RWPE2 (cell line): ENCODE measurements around the gene RFTN1.

ENCODE experiments used
- ATAC-seq: fragments of 200-7000 bp; cut with Tn5 transposase; 3 replicates; pipeline ENCODE4 v1.9.1; 2021; ENCODE audit warnings: low read depth
- DNase-seq: peaks from one replicate; pipeline ENCODE4 v3.0.0-alpha.2; 2020; ENCODE audit warnings: low spot score
- H3K27ac ChIP-seq: fragments of 450-650 bp; 2 replicates; pipeline ENCODE4 v1.5.1; 2017; ENCODE audit warnings: mild to moderate bottlenecking; ENCODE audit not compliant: poor library complexity, severe bottlenecking
- H3K27me3 ChIP-seq: fragments of 250-450 bp; sonication (Bioruptor Pico); 2 replicates; pipeline ENCODE4 v1.5.1; 2021; ENCODE audit warnings: mild to moderate bottlenecking, moderate library complexity; ENCODE audit not compliant: insufficient read depth, poor library complexity, severe bottlenecking
- H3K36me3 ChIP-seq: fragments of 250-450 bp; sonication (Bioruptor Pico); 2 replicates; pipeline ENCODE4 v1.5.1; 2020; ENCODE audit warnings: low read depth, mild to moderate bottlenecking, moderate library complexity
- H3K4me1 ChIP-seq: fragments of 250-450 bp; sonication (Bioruptor Pico); 2 replicates; pipeline ENCODE4 v1.5.1; 2021; ENCODE audit warnings: mild to moderate bottlenecking, moderate library complexity; ENCODE audit not compliant: insufficient read depth, poor library complexity, severe bottlenecking
- H3K4me3 ChIP-seq: fragments of 250-450 bp; sonication (Bioruptor Pico); 2 replicates; pipeline ENCODE4 v1.5.1; 2021; ENCODE audit warnings: mild to moderate bottlenecking, moderate library complexity; ENCODE audit not compliant: severe bottlenecking
- H3K9me3 ChIP-seq: fragments of 250-450 bp; sonication (Bioruptor Pico); 2 replicates; pipeline ENCODE4 v1.5.1; 2021; ENCODE audit warnings: mild to moderate bottlenecking, moderate library complexity; ENCODE audit not compliant: severe bottlenecking
- TF ChIP-seq, protein P1 (sequence below): fragments of 450-650 bp; IDR thresholded peaks from one replicate; pipeline ENCODE4 v1.5.1; 2017; ENCODE audit warnings: mild to moderate bottlenecking, moderate library complexity; ENCODE audit not compliant: poor library complexity, severe bottlenecking

RFTN1 gene

DNA sequence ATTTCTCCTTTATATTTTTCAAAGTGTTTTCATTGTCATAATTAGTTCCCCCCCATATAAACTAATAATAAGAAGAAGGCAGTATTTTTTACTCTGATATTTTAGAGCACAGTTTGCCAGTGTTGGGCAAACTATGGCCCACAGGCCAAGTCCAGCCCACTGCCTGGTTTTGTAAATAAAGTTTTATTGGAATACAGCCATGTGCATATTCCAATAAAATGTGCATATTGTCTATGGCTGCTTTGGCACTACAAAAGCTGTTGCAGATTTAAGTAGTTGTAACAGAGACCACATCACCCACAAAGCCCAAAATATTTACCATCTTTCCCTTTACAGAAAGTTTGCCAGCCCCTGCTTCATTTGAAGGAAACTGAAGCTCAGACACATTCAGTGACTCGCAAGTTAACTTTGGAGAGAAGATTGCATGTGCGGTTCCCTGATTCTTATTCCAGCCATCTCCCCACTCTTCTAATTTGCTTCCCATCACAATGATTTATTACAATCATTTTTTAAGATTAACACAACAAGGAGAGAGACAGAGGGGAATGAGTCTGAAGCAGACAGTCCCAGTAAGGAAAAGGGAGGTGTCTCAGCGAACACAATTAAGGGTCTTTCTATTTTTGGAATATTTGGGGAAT is 48.9 kb downstream of the RFTN1 start:
- TF ChIP-seq, protein P1, sequence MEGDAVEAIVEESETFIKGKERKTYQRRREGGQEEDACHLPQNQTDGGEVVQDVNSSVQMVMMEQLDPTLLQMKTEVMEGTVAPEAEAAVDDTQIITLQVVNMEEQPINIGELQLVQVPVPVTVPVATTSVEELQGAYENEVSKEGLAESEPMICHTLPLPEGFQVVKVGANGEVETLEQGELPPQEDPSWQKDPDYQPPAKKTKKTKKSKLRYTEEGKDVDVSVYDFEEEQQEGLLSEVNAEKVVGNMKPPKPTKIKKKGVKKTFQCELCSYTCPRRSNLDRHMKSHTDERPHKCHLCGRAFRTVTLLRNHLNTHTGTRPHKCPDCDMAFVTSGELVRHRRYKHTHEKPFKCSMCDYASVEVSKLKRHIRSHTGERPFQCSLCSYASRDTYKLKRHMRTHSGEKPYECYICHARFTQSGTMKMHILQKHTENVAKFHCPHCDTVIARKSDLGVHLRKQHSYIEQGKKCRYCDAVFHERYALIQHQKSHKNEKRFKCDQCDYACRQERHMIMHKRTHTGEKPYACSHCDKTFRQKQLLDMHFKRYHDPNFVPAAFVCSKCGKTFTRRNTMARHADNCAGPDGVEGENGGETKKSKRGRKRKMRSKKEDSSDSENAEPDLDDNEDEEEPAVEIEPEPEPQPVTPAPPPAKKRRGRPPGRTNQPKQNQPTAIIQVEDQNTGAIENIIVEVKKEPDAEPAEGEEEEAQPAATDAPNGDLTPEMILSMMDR: no peak
- no peak overlapping the region for H3K27ac ChIP-seq
- H3K4me1 ChIP-seq: no peaks in the 10 kb centered on the region
- H3K9me3 ChIP-seq: no peaks in the 10 kb centered on the region
- H3K27me3 ChIP-seq: no peaks in the 10 kb centered on the region
- DNase-seq (no peak), ATAC-seq (no peak)
- no peak overlapping the region for H3K4me3 ChIP-seq
- H3K36me3 ChIP-seq: no peaks in the 10 kb centered on the region

DNA sequence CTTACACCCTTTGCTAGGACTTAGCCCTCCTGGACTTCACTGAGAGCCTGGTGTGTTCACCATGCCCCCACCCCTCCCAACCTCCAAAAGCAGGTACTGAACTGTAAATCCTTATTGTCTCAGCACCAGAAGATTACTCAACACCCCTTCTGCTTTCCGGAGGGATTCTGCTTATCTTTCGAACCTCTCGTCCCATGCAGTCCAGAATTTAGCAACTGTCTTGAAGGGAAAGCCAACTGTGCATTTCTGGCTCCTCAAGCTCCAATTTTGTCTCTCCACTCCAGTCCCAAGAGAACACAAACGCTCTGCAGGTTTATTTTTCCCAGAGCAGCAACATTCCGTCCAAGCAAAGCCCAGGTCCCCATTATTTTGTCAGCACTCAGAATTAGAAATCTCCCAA is 49.6 kb downstream of the RFTN1 start:
- H3K4me1 ChIP-seq: no peaks in the 10 kb centered on the region
- DNase-seq (no peak), ATAC-seq (no peak)
- H3K27me3 ChIP-seq: no peaks in the 10 kb centered on the region
- no peak overlapping the region for H3K4me3 ChIP-seq
- no peak overlapping the region for H3K27ac ChIP-seq
- TF ChIP-seq, protein P1: no peak
- H3K36me3 ChIP-seq: no peaks in the 10 kb centered on the region
- no peaks in the 10 kb centered on the region for H3K9me3 ChIP-seq

DNA sequence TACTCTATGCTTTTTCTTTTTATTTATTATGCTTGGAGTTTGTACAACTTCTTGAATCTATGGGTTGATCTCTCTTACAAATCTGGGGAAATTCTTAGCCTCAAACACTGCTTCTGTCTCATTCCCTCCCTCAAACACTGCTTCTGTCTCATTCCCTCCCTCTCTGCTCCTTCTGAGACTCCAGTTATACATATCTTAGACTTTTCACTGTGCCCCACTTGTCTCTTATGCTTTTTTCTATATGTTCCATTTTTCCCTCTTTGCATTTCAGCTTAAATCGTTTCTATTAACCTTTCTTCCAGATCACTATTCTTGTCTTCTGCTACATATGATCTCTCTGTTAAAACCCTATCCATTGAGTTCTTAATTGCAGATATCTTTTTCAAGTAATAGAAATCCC is 50.4 kb downstream of the RFTN1 start:
- TF ChIP-seq, protein P1: no peak
- no peak for ATAC-seq
- Histone ChIP-seq H3K4me1 (no peaks in the 10 kb centered on the region), H3K27ac (no peak overlapping the region), H3K9me3 (no peaks in the 10 kb centered on the region), H3K27me3 (no peaks in the 10 kb centered on the region), H3K4me3 (no peak overlapping the region), H3K36me3 (no peaks in the 10 kb centered on the region)
- DNase-seq: no peak

DNA sequence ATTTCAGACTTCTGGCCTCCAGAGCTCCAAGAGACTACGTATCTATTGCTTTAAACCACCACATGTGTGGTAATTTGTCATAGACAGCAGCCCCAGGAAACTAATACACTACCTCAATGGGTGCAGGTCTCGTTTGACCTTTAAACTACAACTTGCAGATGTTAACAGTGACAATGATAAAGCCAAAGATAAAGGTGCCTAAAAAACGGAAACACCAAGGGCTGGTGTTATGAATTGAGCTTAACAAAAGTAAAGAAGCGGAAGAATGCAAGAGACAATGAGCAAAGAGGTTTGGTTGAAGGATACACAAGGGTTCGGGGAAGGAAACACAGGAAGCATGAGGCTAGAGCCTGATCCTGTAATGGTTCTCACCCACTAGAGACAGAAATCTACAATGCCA is 50.8 kb downstream of the RFTN1 start:
- no peaks in the 10 kb centered on the region for H3K36me3 ChIP-seq
- no peak for DNase-seq
- H3K27me3 ChIP-seq: no peaks in the 10 kb centered on the region
- H3K27ac ChIP-seq: no peak overlapping the region
- no peaks in the 10 kb centered on the region for H3K9me3 ChIP-seq
- no peak for ATAC-seq
- TF ChIP-seq, protein P1: no peak
- H3K4me1 ChIP-seq: no peaks in the 10 kb centered on the region
- H3K4me3 ChIP-seq: no peak overlapping the region

DNA sequence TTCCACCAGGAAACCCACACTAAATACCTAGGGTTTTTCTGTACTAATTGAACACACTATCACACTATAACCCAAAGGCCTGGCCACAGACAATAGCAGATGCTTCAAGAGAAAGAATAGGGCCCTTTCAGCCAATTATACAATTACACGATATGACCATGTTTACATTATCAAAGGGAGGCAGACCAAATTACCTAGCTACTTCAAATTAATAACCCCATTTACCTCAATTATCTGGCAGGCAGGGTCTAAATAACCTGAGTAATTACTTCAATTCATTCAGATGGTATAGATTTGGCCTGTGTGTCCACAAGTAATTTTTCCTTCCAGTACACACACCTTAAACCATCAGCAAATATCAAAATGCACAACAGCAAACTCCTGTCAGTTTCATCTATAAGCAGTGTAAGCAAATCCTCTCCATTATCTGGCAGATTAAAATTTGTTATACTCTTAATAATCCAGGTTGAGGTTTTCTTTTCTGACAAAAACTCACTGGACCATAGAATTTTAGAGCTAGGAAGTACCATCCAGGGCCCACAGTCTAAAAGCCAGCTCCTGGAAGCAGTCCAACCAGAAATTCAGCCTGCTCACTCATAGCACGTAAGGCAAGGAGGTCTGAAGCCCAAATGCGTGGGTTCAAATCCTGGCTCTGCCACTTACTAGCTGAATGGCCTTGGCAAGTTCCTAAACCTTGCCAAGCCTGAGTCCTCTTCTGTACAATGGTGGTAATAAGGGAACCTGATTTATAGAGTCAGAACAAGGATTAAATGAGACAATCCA is 51.8 kb downstream of the RFTN1 start:
- ATAC-seq (no peak), DNase-seq (no peak)
- Histone ChIP-seq H3K4me1 (no peaks in the 10 kb centered on the region), H3K4me3 (no peak overlapping the region), H3K27me3 (no peaks in the 10 kb centered on the region), H3K27ac (no peak overlapping the region), H3K36me3 (no peaks in the 10 kb centered on the region), H3K9me3 (no peaks in the 10 kb centered on the region)
- TF ChIP-seq, protein P1: no peak
